OCI-LY7 (cell line): ENCODE data around the gene ZNF267. TPM values are rescaled to one million over a fixed set of nuclear protein-coding genes. Genes with fewer than 3 reads are reported as not detected.

ENCODE experiments used
- BruUV-seq: library from RNA; stranded (reverse); fragments of 400-500 nt; replicated peaks from 2 replicates; lab custom pipeline; 2021; lab: Mats Ljungman, UMichigan
- CTCF ChIA-PET: fragments of 300-600 bp; sonication (Branson Sonifier 250); formaldehyde crosslinking; loops from one replicate; lab custom pipeline; 2022; ENCODE audit warnings: antibody characterized with exemption; ENCODE audit not compliant: unreplicated experiment; lab: Charles Lee
- POLR2A ChIA-PET: fragments of 300-600 bp; sonication (Branson Sonifier 250); formaldehyde crosslinking; loops from one replicate; lab custom pipeline; 2022; ENCODE audit warnings: antibody characterized with exemption; lab: Charles Lee
- DNase-seq: peaks from one replicate; pipeline ENCODE4 v3.0.0-alpha.2; 2015; ENCODE audit warnings: low spot score
- H2AFZ ChIP-seq: fragments of 200-600 bp; sonication (generic), shearing (Covaris generic); 2 replicates; pipeline ENCODE4 v1.6.1; 2014; ENCODE audit warnings: mild to moderate bottlenecking, antibody characterized with exemption, low read length, moderate library complexity
- H3K27ac ChIP-seq: fragments of 200-600 bp; sonication (generic); 2 replicates; pipeline ENCODE4 v1.5.1; 2014; ENCODE audit warnings: mixed run types, low read depth, mild to moderate bottlenecking, moderate library complexity, low read length, inconsistent platforms; ENCODE audit not compliant: poor library complexity, severe bottlenecking
- H3K36me3 ChIP-seq: fragments of 200-600 bp; sonication (generic); 2 replicates; pipeline ENCODE4 v1.6.1; 2014; ENCODE audit warnings: mild to moderate bottlenecking, antibody characterized with exemption, low read length, moderate library complexity, mixed read lengths; ENCODE audit not compliant: insufficient read depth
- H3K4me1 ChIP-seq: fragments of 200-600 bp; sonication (generic); 2 replicates; pipeline ENCODE4 v1.5.1; 2014; ENCODE audit warnings: mild to moderate bottlenecking, low read length; ENCODE audit not compliant: insufficient read depth, poor library complexity, severe bottlenecking
- H3K4me2 ChIP-seq: fragments of 200-600 bp; sonication (generic); 2 replicates; pipeline ENCODE4 v1.6.1; 2014; ENCODE audit warnings: mild to moderate bottlenecking, low read length
- H3K4me3 ChIP-seq: fragments of 200-600 bp; sonication (generic); 2 replicates; pipeline ENCODE4 v1.5.1; 2014; ENCODE audit warnings: mild to moderate bottlenecking, low read depth, low read length; ENCODE audit not compliant: poor library complexity, severe bottlenecking
- H3K79me2 ChIP-seq: fragments of 200-600 bp; sonication (generic); 2 replicates; pipeline ENCODE4 v1.6.1; 2016; ENCODE audit warnings: low read depth, mild to moderate bottlenecking, low read length, moderate library complexity, mixed read lengths; ENCODE audit not compliant: insufficient read depth
- H3K9me2 ChIP-seq: fragments of 200-600 bp; sonication (generic); 2 replicates; pipeline ENCODE4 v1.6.1; 2016; ENCODE audit warnings: mild to moderate bottlenecking, low read length, mixed read lengths; ENCODE audit not compliant: insufficient read depth
- H3K9me3 ChIP-seq: fragments of 200-600 bp; sonication (generic); 2 replicates; pipeline ENCODE4 v1.6.1; 2014; ENCODE audit warnings: mild to moderate bottlenecking, mixed run types, low read length, mixed read lengths
- H4K20me1 ChIP-seq: fragments of 200-600 bp; sonication (generic); 2 replicates; pipeline ENCODE4 v1.6.1; 2014; ENCODE audit warnings: mild to moderate bottlenecking, antibody characterized with exemption, low read length, moderate library complexity, mixed read lengths; ENCODE audit not compliant: insufficient read depth
- CTCF ChIP-seq: fragments of 200-600 bp; sonication (generic); conservative IDR thresholded peaks from 2 replicates; pipeline ENCODE4 v1.5.1; 2014; ENCODE audit warnings: mild to moderate bottlenecking, antibody characterized with exemption, low read length, moderate library complexity, mixed read lengths
- EZH2phosphoT487 ChIP-seq: fragments of 200-600 bp; sonication (generic); IDR thresholded peaks from 2 replicates; pipeline ENCODE4 v1.6.1; 2018; ENCODE audit warnings: low read depth, borderline replicate concordance, mild to moderate bottlenecking, mixed run types, antibody characterized with exemption, low read length, moderate library complexity, mixed read lengths
- intact Hi-C: fragments of 100-400 bp; cut with micrococcal nuclease; formaldehyde crosslinking; loops from one replicate; pipeline ENCODE4 v1.10.0; 2022; ENCODE audit not compliant: unreplicated experiment
- total RNA-seq, 2 experiments: library from RNA; depleted of rRNA in 1 of 2; stranded (reverse); fragments of >200 nt in 1 of 2; shearing (Covaris generic) in 1 of 2; gene quantifications; 2 replicates each; pipeline ENCODE4 v1.2.3, GENCODE V29; 2014 to 2022

Gene ZNF267
- total RNA-seq, 2 experiments from 2014 or later = 23.3 to 38.8 TPM

- POLR2A ChIA-PET = interaction anchor here (0.7 to 1.4 kb wide), 2 partner anchors 692 to 730 kb away, joined by 3 to 5 read pairs; partner anchors contain the start of gene FUS
- intact Hi-C loops = loop anchor here (5.0 kb wide), 1 partner anchor 45 kb away; no protein-coding TSS in a partner anchor
- H3K4me1 ChIP-seq = peaks cover 49% of the 10 kb centered on the region
- CTCF ChIA-PET = no interaction called here
- H2AFZ ChIP-seq = no peak overlapping the region
- H3K4me3 ChIP-seq = no peak overlapping the region
- H3K79me2 ChIP-seq = peaks cover 36% of the 10 kb centered on the region
- TF ChIP-seq EZH2phosphoT487 (no peak), CTCF (no peak)
- no peak overlapping the region for H3K4me2 ChIP-seq
- H3K9me2 ChIP-seq = no peaks in the 10 kb centered on the region
- DNase-seq = no peak
- peaks cover 26% of the 10 kb centered on the region for H3K36me3 ChIP-seq
- H3K9me3 ChIP-seq = peaks cover 11% of the 10 kb centered on the region; the same call in 1 of the 2 replicates
- peaks cover 25% of the 10 kb centered on the region for H4K20me1 ChIP-seq
- BruUV-seq = no TSS peak
- H3K27ac ChIP-seq = no peak overlapping the region
Observed at GRCh38 chr16:31872201-31872600, 1.4 kb upstream of the ZNF267 start.

GRCh38 chr16:31874366-31875111, 932 bp downstream of the ZNF267 start:
- ChIA-PET CTCF (no interaction called here), POLR2A (interaction anchor here (1.2 to 2.0 kb wide), 2 partner anchors 24 to 414 kb away, joined by 6 read pairs; no protein-coding TSS in a partner anchor)
- TF ChIP-seq CTCF (no peak), EZH2phosphoT487 (no peak)
- intact Hi-C loops = loop anchor here (1.0 to 5.0 kb wide), 3 partner anchors 43 to 416 kb away; partner anchors contain the start of gene ARMC5
- Histone ChIP-seq H3K4me1 (peaks cover 37% of the 10 kb centered on the region), H3K79me2 (peaks cover 59% of the 10 kb centered on the region), H2AFZ (peak overlapping the region; percentile 67; the same call in 1 of the 2 replicates), H3K9me3 (peaks cover 26% of the 10 kb centered on the region; the same call in 1 of the 2 replicates), H3K27ac (peak overlapping the region; percentile 92), H4K20me1 (peaks cover 25% of the 10 kb centered on the region), H3K4me3 (peak overlapping the region; percentile 95), H3K36me3 (peaks cover 50% of the 10 kb centered on the region), H3K9me2 (no peaks in the 10 kb centered on the region), H3K4me2 (peak overlapping the region; percentile 95)
- DNase-seq = peak; percentile 67
- TSS peak; percentile 61 for BruUV-seq
